WTC11 (cell line): ENCODE data around the gene SNX5. TPM values are rescaled to one million over a fixed set of nuclear protein-coding genes. Genes with fewer than 3 reads are reported as not detected.

ENCODE experiments used
- total RNA-seq: library from RNA; stranded (reverse); gene quantifications from 3 replicates; pipeline ENCODE4 v1.2.3, GENCODE V29; 2021

SNX5 gene
- total RNA-seq, 1 experiment from 2014 or later = 192 TPM

Other genes with a start within 250 kb of the SNX5 start
- gene MGME1, start 224 bp upstream of the SNX5 start, total RNA-seq = 55.0 to 59.2 TPM (median 56.0 TPM) in 3 replicates
- gene OVOL2, start 89.1 kb upstream of the SNX5 start, total RNA-seq = 9.8 to 11.0 TPM (median 10.4 TPM) in 3 replicates
- gene KAT14, start 169.1 kb upstream of the SNX5 start, total RNA-seq = 21.8 to 24.1 TPM (median 23.8 TPM) in 3 replicates
- gene PET117, start 169.1 kb upstream of the SNX5 start, total RNA-seq = 21.6 to 25.7 TPM (median 23.0 TPM) in 3 replicates